NCI-H748 (cell line): ENCODE results near the gene CAPZA2.

ENCODE experiments used
- DNase-seq: peaks from one replicate; lab custom pipeline; 2025; ENCODE audit not compliant: unreplicated experiment; lab: John Stamatoyannopoulos, UW

The CAPZA2 gene

DNA sequence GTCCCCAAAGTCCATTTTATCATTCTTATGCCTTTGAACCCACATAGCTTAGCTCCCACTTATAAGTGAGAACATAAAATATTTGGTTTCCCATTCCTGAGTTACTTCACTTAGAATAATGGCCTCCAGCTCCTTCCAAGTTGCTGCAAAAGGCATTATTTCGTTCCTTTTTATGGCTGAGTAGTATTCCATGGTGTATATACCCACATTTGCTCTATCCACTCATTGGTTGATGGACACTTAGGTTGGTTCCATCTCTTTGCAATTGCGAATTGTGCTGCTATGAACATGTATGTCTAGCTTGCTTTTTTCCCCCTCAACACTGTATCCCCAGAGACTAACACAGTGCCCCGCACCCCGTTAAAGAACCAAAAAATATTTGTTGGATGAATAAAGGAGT lies 670 bp upstream of the CAPZA2 start:
- no peak for DNase-seq

DNA sequence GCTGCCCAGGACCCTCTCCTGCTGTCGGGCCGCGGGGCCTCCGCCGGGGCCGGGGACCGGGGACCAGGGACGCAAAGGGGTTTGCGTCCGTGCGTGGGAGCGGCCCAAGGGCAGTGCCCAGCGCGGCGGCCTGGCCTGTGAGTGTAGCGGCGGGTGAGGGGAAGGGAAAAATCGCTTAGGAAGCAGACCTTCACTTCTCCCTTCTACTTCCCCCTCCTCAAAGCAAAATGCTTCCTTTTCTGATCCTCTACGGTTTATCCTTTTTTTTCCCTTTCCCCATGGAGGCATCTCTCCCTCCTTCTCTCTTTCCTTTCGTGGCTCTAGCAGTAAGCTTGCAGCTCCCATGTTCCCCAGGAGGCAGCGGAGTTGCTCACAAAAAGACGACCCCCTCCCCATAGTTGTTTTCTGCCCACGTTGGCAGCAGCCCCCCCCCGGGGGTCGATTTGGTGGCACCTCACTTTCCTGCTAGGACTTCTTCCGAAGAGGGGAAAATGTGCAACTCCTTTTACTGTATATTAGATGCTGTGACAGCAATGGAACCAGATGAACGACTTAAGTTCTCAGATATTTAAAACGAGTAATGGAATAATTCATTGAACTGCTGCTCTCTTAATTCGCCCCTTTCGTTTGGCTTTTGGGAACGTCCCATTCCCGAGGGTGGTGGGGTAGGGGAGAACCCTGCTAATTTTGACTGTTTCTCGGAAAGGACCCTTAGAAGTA lies 724 bp downstream of the CAPZA2 start:
- DNase-seq = peak; percentile 65

DNA sequence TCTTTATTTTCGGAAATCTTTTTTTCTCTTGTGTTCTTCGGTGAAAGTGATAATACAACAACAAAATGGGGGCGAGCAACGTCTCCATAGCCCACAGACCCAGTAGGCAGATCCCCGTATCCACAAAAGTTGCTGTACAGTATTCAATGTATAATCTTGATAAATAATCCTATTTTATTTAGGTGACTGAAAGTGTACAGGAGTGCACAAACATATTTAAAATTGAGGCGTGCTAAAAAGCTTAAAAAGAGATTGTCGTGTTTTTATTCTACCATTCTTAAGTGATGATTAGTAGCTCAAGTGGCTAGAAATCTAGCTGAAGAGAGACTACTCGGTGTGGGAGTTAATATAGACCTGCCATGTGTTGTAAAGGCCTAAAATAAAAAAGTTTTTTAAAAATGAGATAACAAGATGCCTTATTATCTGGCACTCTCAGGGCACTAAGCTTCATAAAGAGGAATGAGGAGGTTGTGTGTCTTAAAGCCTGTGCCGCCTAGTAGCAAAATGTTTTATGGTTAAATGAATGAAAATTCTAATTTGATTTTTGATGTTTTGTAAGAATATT lies 1.6 kb downstream of the CAPZA2 start:
- DNase-seq = no peak

DNA sequence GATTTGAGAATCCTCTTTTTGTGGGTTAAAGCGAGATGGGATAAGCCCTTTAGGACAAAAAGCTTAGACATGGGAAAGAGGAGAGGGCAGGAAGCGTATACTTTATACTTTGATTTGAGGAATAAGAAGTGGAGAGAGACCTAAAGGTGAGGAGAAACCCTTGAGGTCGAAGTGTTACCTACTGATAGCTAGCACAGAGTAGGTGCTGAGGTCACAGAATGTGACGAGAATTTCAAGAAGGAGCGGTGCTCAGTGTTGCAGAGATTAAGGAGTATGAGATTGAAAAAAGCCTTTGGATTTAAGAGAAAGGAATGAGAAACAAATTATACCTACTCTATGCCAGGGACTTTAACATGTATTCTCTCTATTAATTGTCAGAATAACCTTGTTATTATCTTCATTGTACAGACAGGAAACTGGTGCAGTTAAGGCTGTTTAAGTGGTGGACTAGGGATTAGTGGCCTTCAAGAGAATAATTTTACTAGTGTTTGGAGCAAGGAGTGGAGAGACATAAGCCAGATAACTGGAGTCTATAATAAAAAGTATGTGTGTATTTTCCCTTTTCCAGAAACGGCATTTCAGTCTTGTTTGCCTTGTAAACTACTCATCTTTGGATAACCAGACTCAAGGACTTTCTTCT lies 8.8 kb downstream of the CAPZA2 start:
- no peak for DNase-seq

DNA sequence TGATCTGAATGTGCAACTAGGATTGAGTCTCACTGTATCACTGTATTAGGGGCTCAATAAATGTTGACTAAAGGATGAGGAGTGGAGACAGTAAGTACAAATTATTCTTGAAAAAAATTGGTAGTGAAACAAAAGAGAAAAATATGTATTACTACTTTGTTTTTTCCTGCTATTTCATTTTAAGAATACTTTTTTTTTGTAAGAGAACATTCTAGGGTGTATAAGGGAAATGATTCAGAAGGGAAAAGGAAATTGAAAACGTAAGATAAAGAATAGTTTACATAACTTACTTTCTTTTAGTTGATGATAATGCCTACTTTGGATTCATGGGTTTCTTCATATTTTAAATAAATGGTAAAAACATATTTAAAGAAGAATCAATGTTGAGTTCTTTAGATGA lies 9.6 kb downstream of the CAPZA2 start:
- no peak for DNase-seq

DNA sequence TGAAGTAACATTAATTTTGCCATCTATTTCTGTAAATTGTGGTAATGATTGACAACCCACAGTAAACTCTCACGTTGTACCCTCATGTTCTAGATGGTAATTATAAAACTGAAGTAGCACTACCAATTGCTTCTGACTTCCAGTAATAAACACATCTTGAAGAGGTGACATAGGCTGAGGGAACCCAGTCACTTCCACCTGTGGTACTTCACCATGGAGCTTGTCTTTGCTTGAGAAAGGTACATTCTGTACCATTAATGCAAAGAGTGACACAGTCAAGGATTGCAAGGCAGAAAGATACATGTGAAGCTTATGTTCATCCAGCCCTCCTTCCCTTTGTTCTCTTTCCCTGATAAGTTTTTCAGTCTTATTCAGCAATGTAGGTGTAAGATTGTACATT lies 11.2 kb downstream of the CAPZA2 start:
- no peak for DNase-seq

DNA sequence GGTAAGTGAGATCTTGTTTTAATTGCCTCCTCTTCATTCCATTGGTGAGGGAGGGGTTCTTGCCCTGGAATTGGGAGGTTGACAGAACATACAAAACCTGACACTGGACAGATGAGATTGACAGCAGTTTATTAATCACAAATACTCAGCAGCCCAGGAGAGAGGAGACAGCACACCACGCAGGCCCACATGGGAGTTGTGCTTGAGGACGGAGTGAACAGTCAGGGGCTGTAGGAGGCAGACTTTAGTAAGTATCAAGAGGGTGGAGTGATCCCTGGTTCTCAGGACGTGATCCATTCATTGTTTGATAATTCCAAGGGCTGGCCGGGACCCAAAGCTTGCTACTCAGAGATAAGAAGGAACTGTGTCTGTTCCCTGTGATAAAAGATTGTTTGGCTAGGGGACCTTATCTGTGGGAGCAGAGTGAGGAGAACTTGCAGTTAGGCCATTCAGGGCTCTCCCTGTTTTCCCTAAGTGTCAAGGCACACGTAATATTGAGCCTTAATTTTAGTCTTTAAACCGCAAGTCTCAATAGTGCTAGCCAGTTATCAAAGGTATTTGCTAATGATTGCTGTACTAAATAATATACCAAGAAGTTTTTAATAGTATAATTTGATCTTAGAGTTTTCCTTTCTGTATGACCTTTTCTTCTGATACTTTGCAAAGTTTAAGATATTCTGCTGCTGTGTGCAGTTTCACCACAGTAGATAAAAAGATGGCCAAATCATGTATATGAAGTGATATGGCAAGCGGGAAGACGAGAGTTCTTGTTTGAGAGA lies 14.5 kb downstream of the CAPZA2 start:
- no peak for DNase-seq

DNA sequence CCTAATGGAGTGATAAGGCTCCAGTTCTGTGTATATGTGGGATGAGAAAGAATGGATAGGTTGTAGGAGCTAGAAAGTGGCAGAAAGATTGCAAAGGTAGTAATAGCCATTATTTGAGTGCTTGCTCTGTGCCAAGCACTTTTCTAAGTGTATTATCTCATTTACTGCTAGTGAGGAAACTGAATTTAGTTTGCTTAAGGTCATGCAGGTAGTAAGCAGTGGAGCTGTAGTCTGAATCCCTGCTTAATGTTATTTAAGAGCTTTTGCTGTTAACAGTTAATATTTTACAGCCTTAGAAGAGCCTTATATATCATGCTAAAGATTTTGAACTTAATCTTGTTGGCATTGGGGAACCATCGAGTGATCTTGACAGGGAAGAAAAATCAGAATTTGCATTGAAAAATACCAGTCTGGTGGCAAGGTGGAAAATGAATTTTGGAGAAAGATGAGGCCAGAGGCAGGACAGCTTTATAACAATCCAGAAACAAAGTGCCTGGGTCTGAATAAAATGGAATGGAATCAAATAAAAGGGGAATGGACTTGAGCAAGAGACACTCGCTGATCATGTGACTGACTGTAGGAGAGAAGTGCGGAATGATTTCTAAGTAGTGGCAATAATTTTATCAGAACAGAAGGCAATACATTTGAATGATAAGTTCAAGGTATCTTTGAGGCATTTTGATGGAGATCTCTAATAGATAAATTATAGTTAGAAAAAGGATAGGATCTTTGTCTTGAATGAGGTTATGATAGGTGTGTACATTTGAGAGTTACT lies 15.2 kb downstream of the CAPZA2 start:
- DNase-seq = no peak

DNA sequence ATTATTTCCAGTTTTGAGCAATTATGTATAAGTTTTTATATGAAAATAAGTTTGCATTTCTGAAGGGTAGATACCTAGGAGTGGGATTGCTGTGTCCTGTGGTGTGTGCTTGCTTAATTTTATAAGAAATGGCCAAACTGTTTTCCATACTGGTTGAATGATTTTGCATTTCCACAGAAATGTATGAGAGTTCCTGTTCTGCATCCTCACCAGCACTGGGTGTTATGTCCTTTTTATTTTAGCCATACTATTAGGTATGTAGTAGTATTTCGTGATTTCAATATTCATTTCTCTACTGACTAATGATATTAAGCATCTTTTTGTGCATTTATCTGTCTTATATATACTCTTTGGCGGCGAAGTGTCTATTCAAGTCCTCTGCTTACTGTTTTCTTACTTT lies 22.3 kb downstream of the CAPZA2 start:
- no peak for DNase-seq

DNA sequence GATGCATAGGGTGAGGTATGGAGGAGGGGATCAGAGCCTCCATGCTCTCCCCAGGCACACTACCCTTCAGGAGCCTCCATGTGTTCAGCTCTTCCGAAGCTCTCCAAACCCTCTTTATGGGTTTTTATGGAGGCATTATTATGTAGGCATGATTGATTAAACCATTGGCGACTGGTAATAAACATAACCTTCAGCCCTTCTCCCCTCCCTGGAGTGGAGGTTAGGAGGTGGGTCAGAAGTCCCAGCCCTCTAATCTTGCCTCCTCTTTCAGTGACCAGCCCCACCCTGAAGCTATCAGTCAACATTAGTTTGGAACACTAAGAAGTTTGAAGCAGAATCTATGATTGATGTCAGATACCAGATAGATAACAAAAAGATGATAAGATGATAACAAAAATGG lies 23.3 kb downstream of the CAPZA2 start:
- no peak for DNase-seq

DNA sequence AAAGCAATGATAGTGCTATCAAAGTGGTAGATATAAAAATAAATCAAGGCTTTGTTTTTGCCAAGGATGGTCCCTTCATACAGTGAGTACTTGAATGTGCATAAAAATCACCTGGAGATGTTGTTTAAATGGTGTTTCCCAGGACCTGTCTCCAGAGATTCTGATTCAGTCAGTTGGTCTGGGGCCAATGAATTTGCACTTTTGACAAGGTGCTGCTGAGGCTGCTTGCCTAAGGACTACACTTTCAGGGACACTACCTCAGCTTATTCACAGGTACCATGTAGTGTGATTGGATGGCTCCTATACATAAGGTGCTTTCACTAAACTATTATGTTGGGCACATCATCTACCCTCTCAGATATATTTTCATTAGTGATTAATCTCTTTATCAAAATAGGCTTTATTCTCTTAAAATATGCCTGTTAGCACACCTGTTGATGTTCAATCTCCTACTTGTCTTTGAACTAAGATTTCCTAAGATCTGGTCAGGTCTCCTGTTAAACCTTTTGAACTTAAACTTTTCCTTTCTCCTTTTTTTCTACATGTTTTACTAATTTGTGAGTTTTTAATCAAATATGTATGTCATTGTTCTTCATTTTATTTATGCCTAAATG lies 24.3 kb downstream of the CAPZA2 start:
- DNase-seq = no peak

DNA sequence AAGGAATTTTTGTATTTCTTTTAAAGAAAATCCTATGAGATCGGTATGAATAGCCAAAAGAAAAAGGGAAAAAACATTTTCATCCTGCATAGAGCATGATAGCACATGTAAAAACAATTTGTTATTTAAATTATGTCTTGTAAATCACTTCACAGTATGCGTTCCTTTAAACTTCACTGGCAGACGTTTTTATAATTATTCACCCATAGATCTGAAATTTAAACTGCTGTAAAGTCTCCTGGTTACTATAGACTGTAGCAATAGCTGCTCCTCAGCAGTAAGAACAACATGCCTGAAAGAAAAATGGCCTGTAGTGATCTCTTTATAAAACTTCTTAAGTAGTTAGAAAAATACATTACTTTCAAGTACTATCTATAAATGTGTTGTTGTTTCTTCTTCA lies 26.5 kb downstream of the CAPZA2 start:
- DNase-seq = no peak

DNA sequence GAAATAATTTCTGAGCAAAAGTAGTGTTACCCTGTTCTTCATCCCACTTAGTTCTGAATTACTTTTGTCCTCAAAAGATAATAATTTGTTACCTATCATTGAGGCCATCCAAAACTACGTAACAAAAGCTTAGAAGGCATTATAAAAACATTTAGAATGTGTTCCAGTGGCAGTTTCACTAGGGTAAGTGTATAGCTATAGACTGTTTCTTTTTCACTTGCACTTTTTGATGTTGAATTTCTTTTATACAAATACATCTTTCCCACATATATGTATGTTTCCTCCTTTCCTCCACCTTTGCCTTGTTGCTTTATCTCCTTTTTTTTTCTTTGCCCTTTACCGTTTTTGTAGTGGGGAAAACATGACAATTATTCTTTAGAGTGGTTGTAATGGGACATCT lies 33.5 kb downstream of the CAPZA2 start:
- no peak for DNase-seq

DNA sequence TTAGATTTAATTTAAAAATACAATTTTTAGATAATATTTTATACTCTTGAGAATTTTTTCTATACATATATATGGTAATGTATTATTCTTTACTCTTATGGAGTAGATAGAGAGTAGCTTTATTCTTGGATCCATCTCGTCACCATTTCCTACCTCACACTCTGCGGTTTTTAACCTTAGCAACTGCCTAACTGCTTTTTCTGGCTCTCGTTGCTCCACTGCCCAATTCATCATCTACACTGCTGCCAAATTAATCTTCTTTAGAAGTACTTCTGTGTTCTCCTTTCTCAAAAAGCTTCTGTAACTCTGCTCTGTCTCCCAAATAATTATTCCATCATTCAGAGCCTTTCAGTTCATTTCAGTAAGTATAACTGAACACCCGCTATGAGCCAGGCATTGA lies 35.3 kb downstream of the CAPZA2 start:
- no peak for DNase-seq

DNA sequence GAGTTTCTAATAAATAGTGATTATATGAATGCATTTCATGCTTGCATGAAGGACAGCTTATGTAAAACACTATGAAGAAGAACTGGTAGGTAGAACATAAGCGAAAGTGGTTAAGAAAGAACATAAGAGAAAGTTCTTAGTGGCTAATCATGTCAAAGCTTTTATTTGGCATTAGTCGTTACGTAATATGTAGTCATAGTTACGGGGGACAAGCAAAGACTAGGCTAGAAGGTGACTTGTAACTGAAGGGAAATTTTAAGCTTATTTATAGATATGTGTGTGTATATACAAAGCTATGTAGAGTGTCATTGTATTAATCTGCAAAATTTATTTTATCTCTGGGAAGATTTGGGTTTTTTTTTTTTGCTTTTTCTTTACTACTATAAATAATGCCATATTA lies 36.9 kb downstream of the CAPZA2 start:
- DNase-seq = no peak

DNA sequence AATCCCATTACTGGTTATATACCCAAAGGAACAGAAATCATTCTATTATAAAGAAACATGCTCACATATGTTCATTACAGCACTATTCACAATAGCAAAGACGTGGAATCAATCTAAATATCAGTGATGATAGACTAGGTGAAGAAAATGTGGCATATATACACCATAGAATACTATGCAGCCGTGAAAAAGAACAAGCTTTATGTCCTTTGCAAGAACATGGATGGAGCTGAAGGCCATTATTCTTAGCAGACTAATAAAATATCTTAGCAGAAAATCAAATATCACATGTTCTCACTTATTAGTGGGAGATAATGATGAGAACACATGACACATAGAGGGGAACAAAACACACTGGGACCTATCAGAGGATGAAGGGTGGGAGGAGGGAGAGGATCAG lies 38.8 kb downstream of the CAPZA2 start:
- no peak for DNase-seq

DNA sequence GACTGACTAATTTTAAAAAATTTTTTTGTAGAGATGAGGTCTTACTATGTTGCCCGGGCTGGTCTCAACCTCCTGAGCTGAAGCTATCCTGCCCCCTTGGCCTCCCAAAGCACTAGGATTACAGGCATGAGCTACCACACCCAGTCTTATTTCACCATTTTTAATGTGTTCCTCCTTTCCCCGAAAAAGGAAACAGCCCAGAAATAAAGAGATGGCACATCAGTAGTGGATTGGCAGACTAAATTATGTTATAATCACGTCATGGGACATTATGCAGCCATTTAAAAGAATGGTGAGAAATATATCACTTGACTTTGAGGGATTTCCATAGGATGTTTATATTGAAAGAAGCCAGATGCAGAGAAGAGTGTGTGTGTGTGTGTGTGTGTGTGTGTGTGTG lies 40.5 kb downstream of the CAPZA2 start:
- DNase-seq = no peak

DNA sequence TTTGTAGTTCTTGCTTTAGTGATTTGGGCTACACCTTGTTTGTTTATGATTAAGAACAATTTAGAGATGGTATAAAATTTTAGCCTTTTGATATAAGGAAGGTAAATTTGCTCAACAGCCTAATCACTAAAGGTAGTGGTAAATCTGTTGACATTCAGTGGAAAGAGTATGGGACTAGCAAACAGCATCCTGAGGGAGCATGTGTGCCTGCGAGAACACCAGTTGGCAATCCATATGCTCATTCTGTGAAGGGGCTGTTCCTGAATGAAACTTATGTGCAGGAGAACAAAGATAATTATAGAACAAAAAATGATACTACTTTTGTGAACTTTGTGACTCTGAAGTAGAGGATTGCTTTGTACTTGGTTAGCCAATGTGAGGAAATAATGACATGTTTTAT lies 44.0 kb downstream of the CAPZA2 start:
- no peak for DNase-seq

DNA sequence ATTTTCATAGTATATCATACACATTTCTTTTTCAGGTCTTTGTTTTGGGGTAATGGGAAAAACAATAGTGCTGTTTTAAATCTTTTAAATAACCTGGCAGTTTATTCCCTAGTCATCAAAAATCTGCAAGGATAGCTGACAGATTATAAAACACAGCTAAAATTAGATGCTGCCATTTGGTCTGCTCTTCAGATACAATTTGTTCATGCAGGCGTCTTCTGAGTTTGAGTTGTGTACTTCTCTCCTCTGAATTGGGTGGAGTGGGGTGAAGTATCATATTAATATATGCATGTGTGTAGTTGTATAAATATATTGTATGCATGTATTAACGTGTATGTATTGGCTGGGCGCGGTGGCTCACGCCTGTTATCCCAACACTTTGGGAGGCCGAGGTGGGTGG lies 48.0 kb downstream of the CAPZA2 start:
- no peak for DNase-seq

DNA sequence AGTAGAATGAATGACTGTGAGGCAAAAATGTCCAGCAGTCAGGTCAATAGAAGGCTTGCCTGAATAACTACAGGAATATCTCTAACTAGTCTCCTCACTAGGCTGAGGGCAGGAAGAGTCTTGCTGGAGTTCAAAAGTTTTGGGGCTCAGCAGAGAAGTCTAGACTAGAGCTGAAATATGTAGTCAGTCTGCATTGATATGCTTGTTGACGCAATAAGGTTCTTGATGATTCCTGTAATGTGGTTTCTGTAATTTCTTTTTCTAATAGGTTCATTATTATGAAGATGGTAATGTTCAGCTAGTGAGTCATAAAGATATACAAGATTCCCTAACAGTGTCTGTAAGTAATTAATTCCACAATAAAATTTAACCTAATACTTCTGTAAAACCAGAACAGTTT lies 49.4 kb downstream of the CAPZA2 start:
- DNase-seq = no peak
